ENCODE data around the gene LEAP2. TPM values are rescaled to one million over a fixed set of nuclear protein-coding genes. Genes with fewer than 3 reads are reported as not detected.

Gene LEAP2
- total RNA-seq, 1 experiment from 2014 or later = 1.4 TPM

- Mint-ChIP-seq H3K4me3 (no peak overlapping the region), H3K27ac (peak overlapping the region in 1 of 3 experiments; percentile 41; a peak in 1 of 7 replicates), H3K9me3 (no peaks in the 10 kb centered on the region), H3K27me3 (ENCODE audit: low read depth) (peaks cover 3% of the 10 kb centered on the region), H3K4me1 (no peaks in the 10 kb centered on the region; a peak in 1 of 4 replicates), H3K36me3 (ENCODE audit: insufficient read depth in 1 of 3, low read depth in 3 of 3) (no peaks in the 10 kb centered on the region)
- Histone ChIP-seq H4K5ac (ENCODE audit: insufficient read length, low read depth, low read length) (no peak overlapping the region), H2BK12ac (ENCODE audit: insufficient read length, low read depth, low read length) (no peak overlapping the region), H3K4me1 (ENCODE audit: insufficient read depth, low read length) (no peaks in the 10 kb centered on the region), H3K23me2 (ENCODE audit: insufficient read length, low read depth, low read length, poor library complexity, severe bottlenecking) (no peaks in the 10 kb centered on the region), H3K4ac (ENCODE audit: low read depth, low read length) (no peak overlapping the region), H2AFZ (ENCODE audit: low read length) (no peak overlapping the region), H3K27me3 (ENCODE audit: insufficient read depth, low read length) (no peaks in the 10 kb centered on the region), H2BK120ac (ENCODE audit: low read depth, low read length, poor library complexity, severe bottlenecking) (no peak overlapping the region), H4K91ac (ENCODE audit: insufficient read length, low read depth, low read length) (no peak overlapping the region), H3K23ac (ENCODE audit: insufficient read length, low read depth, low read length) (no peak overlapping the region), H4K20me1 (ENCODE audit: control insufficient read depth, insufficient read depth, insufficient read length) (no peaks in the 10 kb centered on the region), H3K79me2 (ENCODE audit: insufficient read depth, low read length) (no peaks in the 10 kb centered on the region), H3T11ph (ENCODE audit: low read length) (no peak overlapping the region), H2BK5ac (ENCODE audit: insufficient read length, low read length) (no peak overlapping the region), H3K27ac (ENCODE audit: insufficient read length, low read depth, low read length) (no peak overlapping the region), H2BK20ac (ENCODE audit: low read depth, low read length, poor library complexity, severe bottlenecking) (no peak overlapping the region), H3K18ac (ENCODE audit: insufficient read length, low read depth, low read length) (no peak overlapping the region), H2AK5ac (ENCODE audit: insufficient read length, low read length) (no peak overlapping the region), H3K56ac (ENCODE audit: insufficient read length, low read depth, low read length) (no peak overlapping the region), H3K9ac (ENCODE audit: extremely low read depth, insufficient read length, low read length) (no peak overlapping the region), H4K8ac (replicated peaks; ENCODE audit: insufficient read length, low read depth, low read length) (no peak overlapping the region), H3K9me3 (ENCODE audit: control insufficient read depth, low read depth, low read length) (no peaks in the 10 kb centered on the region), H3K4me2 (ENCODE audit: insufficient read depth, insufficient read length, low read length) (no peak overlapping the region), H3K14ac (ENCODE audit: insufficient read depth, low read length) (no peak overlapping the region), H2BK15ac (ENCODE audit: low read depth, low read length) (no peak overlapping the region), H3K79me1 (ENCODE audit: insufficient read depth, low read depth, low read length, poor library complexity, severe bottlenecking) (no peaks in the 10 kb centered on the region)
- no CpG with 5 or more reads among the region's 3 CpGs for WGBS (ENCODE audit: extremely low coverage, insufficient read length, low lambda C conversion rate)
- no peak for DNase-seq
- no peak for TF ChIP-seq CTCF (conservative IDR thresholded peaks at IDR 0.05)
Observed at GRCh38 chr5:132838516-132839282, 34.8 kb upstream of the LEAP2 start.

All from H9 (cell line).